Activated CD8-positive, alpha-beta T cell treated with anti-CD3 and anti-CD28 coated beads, Interleukin-2, amount 10 ng/mL, durations not matched to agents 7 days and 5 days (primary cell): ENCODE measurements around the gene WNT2. TPM values are rescaled to one million over a fixed set of nuclear protein-coding genes. Genes with fewer than 3 reads are reported as not detected.

Source experiments
- ATAC-seq: fragments of 150-1000 bp; cut with Tn5 transposase; one replicate; pipeline ENCODE4 v1.10.0; 2021; ENCODE audit warnings: moderate library complexity
- CTCF ChIA-PET: fragments of 350-600 bp; sonication (Branson Sonifier 250); formaldehyde crosslinking; loops from one replicate; lab custom pipeline; 2021; ENCODE audit warnings: antibody characterized with exemption; lab: Charles Lee
- POLR2A ChIA-PET: fragments of 350-600 bp; sonication (Branson Sonifier 250); formaldehyde crosslinking; loops from one replicate; lab custom pipeline; 2021; ENCODE audit warnings: antibody characterized with exemption; lab: Charles Lee
- DNase-seq: peaks from one replicate; pipeline ENCODE4 v3.0.0-alpha.2; 2020
- H3K27ac Mint-ChIP-seq: one replicate; pipeline ENCODE4 v1.8.0; 2021; ENCODE audit warnings: mild to moderate bottlenecking, mixed read lengths
- H3K27me3 Mint-ChIP-seq: one replicate; pipeline ENCODE4 v1.8.0; 2021; ENCODE audit warnings: low read depth, mixed read lengths
- H3K36me3 Mint-ChIP-seq: one replicate; pipeline ENCODE4 v1.8.0; 2021; ENCODE audit warnings: low read depth, mixed read lengths
- H3K4me1 Mint-ChIP-seq: one replicate; pipeline ENCODE4 v1.8.0; 2021; ENCODE audit warnings: low read depth, mixed read lengths
- H3K4me3 Mint-ChIP-seq: one replicate; pipeline ENCODE4 v1.8.0; 2021; ENCODE audit warnings: mild to moderate bottlenecking, mixed read lengths
- H3K9me3 Mint-ChIP-seq: one replicate; pipeline ENCODE4 v1.8.0; 2022; ENCODE audit warnings: mixed read lengths; ENCODE audit not compliant: insufficient read depth
- total RNA-seq, 2 experiments: library from RNA; stranded (reverse); gene quantifications; one replicate each; pipeline ENCODE4 v1.2.3, GENCODE V29; 2021

Gene WNT2
- total RNA-seq, 2 experiments from 2014 or later, result not detected

DNA sequence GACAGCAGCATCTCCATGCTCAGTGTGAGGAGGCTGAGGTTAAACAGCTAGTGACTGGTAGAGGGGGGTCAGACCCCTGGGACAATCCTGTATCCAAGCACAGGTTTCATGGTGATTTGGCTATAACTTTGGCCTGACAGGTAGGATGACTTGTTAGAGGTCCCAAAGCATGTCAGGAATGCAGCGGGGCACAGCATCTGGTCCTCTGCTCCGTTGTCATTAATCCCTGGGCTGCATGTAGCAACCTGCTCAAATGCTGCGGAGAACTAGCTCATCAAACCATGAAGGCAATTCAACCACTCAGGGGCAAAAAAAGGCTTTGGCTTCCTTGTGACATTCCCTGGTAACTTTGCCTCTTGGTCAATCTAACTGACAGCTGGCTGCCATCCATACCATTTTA, 26.8 kb downstream of the WNT2 start:
- no peaks in the 10 kb centered on the region for H3K27me3 Mint-ChIP-seq
- no peak for DNase-seq
- no peaks in the 10 kb centered on the region for H3K4me1 Mint-ChIP-seq
- ChIA-PET POLR2A (no interaction called here), CTCF (no interaction called here)
- H3K27ac Mint-ChIP-seq, result no peak overlapping the region
- no peaks in the 10 kb centered on the region for H3K36me3 Mint-ChIP-seq
- ATAC-seq, result no peak
- H3K9me3 Mint-ChIP-seq, result no peaks in the 10 kb centered on the region
- H3K4me3 Mint-ChIP-seq, result no peak overlapping the region

DNA sequence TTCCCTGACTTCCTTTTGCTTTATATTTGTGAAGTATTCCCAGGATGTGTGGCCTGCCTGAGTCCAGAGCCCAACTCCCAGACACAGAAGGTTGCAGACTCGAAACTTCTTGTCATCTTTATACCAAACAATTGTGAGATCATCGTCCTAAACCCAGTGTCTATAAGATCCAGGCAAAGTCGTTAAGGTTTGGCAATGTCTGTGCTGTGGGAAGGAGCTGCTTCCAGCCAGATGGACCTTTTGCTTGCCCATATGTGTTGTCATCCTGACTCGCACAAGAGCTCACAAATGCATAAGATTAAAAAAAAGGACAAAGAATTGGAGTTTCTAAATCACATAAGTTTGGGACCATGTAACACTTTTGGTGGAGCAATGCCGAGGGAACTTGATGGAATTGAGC, 37.0 kb downstream of the WNT2 start:
- no peak for ATAC-seq
- CTCF ChIA-PET, result no interaction called here
- no peak overlapping the region for H3K27ac Mint-ChIP-seq

DNA sequence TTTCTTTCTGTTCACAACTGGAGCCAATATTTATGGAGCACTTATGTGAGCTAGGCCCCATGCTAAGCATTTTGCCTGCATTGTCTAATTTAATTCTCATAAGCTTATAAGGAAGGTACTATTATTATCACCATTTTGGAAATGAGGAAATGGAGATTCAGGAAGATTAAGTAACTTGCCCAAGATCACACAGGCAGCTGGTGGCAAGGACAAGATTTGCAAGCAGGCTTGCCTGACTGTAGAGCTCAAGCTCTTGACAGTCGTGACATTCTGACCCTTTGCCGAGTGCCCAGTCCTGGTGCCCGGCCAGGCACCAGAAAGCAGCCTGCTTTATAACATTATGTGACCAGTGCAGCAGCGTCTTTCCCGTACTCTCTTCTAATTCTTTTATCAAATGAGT, 38.2 kb downstream of the WNT2 start:
- Mint-ChIP-seq H3K9me3 (no peaks in the 10 kb centered on the region), H3K36me3 (no peaks in the 10 kb centered on the region)

More for the DNA sequence above, 37.0 kb downstream of the WNT2 start:
- POLR2A ChIA-PET, result no interaction called here
- H3K4me1 Mint-ChIP-seq, result no peaks in the 10 kb centered on the region
- H3K36me3 Mint-ChIP-seq, result no peaks in the 10 kb centered on the region
- no peaks in the 10 kb centered on the region for H3K9me3 Mint-ChIP-seq
- peaks cover 2% of the 10 kb centered on the region for H3K27me3 Mint-ChIP-seq
- H3K4me3 Mint-ChIP-seq, result no peak overlapping the region
- DNase-seq, result no peak

DNA sequence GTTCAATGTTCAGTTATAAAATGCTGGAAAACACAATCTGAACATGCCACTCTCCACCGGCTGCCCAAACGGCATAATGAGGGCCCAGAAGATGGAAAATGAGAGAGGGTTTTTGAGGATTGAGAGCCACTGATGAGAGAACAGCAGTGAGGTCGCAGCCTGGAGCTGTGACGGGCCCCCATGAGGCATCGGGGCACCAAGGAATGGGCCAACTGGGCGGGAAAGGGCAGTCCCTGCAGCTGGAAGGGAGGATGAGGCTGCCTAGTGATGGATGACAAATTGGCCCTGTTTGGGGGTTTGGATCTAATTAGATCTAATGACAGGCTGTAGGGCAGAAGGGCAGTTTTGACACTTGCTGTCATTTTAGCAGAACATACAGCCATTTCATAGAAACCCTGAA, 39.1 kb downstream of the WNT2 start:
- Mint-ChIP-seq H3K4me3 (no peak overlapping the region), H3K27ac (no peak overlapping the region), H3K27me3 (peaks cover 2% of the 10 kb centered on the region), H3K36me3 (no peaks in the 10 kb centered on the region), H3K4me1 (no peaks in the 10 kb centered on the region), H3K9me3 (no peaks in the 10 kb centered on the region)
- ChIA-PET POLR2A (no interaction called here), CTCF (no interaction called here)
- ATAC-seq (no peak), DNase-seq (no peak)

More for the DNA sequence above, 38.2 kb downstream of the WNT2 start:
- POLR2A ChIA-PET, result no interaction called here
- Mint-ChIP-seq H3K27ac (no peak overlapping the region), H3K27me3 (peaks cover 2% of the 10 kb centered on the region), H3K4me3 (no peak overlapping the region), H3K4me1 (no peaks in the 10 kb centered on the region)
- DNase-seq, result no peak
- ATAC-seq, result no peak
- CTCF ChIA-PET, result no interaction called here

DNA sequence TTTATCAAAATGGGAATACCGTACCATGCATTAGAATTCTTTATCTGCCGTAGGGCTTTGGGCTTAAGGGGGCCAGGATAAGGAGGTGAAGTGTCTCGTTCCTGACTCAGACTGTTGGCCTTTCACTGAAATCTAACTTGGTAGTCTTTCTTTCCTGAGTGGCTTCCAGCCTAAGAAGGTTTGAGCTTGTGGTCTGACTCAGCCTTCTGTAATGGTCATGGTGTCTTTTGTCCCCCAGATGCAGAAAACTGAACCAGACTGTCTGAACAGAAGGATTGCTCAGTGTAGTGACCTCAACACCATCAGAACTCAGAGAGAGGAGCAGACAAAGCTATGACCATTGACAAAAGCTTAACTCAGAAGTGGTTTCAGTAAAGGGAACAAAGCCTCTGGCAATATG, 39.5 kb downstream of the WNT2 start:
- ATAC-seq (no peak), DNase-seq (no peak)
- no peak overlapping the region for H3K27ac Mint-ChIP-seq
- H3K4me1 Mint-ChIP-seq, result no peaks in the 10 kb centered on the region
- peaks cover 2% of the 10 kb centered on the region for H3K27me3 Mint-ChIP-seq
- POLR2A ChIA-PET, result no interaction called here
- no peaks in the 10 kb centered on the region for H3K9me3 Mint-ChIP-seq
- H3K4me3 Mint-ChIP-seq, result no peak overlapping the region
- CTCF ChIA-PET, result no interaction called here
- no peaks in the 10 kb centered on the region for H3K36me3 Mint-ChIP-seq

DNA sequence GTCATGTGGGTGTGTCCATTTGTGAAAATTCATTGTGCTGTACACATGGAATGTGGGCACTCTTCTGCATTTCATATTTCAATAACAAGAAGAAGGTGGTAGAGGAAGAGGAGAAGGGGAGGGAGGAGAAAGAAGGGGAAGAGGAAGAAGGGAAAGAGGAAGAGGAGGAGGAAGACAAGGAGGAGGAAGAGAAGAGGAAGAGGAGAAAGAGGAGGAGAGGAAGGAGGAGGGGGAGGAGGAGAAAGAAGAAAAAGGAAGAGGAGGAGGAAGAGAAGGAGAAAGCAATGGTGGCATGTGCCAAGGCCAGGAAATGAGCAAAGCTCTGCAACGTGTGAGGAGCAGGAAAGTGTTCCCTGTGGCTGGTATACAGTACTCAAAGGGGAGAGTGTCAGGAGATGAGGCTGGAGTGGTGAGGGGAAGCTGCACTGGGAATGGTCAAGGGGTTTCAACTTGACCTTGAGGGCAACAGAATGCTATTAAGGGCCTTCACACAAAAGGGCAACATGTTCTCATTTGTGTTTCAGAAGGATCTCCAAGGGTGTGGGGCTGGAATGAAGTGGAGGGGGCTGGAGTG, 40.5 kb downstream of the WNT2 start:
- Mint-ChIP-seq H3K27me3 (peaks cover 2% of the 10 kb centered on the region), H3K9me3 (no peaks in the 10 kb centered on the region)

DNA sequence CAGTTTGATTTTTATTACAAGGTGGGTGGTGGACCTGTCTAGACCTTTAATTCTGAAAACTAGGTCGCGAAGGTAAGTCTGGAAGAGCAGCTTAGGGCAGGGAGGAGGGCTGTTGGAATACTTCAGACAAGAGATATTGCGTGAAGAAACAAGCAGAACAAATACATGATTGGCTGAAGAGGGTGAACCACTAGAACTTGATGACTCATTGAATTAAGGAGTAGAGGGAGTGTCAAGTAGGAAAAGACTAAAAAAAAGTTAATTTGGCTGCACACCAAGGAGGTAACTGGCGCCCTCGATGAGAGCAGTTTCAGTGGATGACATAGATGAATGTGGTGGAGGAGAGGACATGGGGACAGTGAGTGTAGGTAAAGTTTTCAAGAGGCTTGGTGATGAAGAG, 41.3 kb downstream of the WNT2 start:
- H3K27me3 Mint-ChIP-seq, result peaks cover 2% of the 10 kb centered on the region
- H3K27ac Mint-ChIP-seq, result no peak overlapping the region
- H3K36me3 Mint-ChIP-seq, result no peaks in the 10 kb centered on the region
- DNase-seq (no peak), ATAC-seq (no peak)
- POLR2A ChIA-PET, result no interaction called here
- CTCF ChIA-PET, result no interaction called here
- no peak overlapping the region for H3K4me3 Mint-ChIP-seq
- H3K9me3 Mint-ChIP-seq, result no peaks in the 10 kb centered on the region
- H3K4me1 Mint-ChIP-seq, result no peaks in the 10 kb centered on the region

More for the DNA sequence above, 40.5 kb downstream of the WNT2 start:
- no peak for DNase-seq
- no peaks in the 10 kb centered on the region for H3K36me3 Mint-ChIP-seq
- ChIA-PET CTCF (no interaction called here), POLR2A (no interaction called here)
- ATAC-seq, result no peak
- H3K4me1 Mint-ChIP-seq, result no peaks in the 10 kb centered on the region
- no peak overlapping the region for H3K4me3 Mint-ChIP-seq
- H3K27ac Mint-ChIP-seq, result no peak overlapping the region

DNA sequence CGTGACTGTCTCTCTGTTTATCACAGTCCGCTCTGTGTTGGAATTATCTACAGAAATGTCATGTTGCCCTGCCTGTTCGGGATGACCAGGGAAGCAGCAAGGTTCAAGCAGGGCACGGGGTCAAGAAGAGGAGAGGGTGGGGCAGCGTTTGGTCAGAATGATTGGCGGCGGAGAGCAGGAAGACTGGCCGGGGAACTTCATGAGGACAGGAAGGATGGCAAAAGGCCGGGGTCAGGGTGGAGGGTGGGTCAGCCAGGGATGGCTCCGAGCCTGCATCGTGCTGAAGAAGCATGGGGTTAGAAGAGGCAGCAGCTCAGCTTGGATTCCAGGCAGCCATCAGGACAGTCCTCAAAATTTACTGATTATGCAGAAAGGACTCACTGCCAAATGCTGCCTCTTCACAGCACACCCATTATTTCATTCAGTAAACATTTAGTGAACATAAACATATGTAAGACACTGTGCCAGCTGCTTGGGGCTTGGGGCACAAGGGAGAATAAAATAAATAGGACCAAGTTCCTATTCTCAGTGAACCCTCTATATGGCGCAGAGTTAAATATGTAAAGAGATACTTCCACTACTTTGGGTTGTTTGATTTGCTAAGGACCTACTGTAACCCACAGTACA, 42.8 kb downstream of the WNT2 start:
- no peaks in the 10 kb centered on the region for H3K9me3 Mint-ChIP-seq
- H3K27ac Mint-ChIP-seq, result no peak overlapping the region
- POLR2A ChIA-PET, result no interaction called here
- H3K27me3 Mint-ChIP-seq, result peaks cover 2% of the 10 kb centered on the region
- H3K36me3 Mint-ChIP-seq, result no peaks in the 10 kb centered on the region
- no peak for DNase-seq
- no peaks in the 10 kb centered on the region for H3K4me1 Mint-ChIP-seq
- CTCF ChIA-PET, result no interaction called here
- no peak for ATAC-seq
- no peak overlapping the region for H3K4me3 Mint-ChIP-seq

DNA sequence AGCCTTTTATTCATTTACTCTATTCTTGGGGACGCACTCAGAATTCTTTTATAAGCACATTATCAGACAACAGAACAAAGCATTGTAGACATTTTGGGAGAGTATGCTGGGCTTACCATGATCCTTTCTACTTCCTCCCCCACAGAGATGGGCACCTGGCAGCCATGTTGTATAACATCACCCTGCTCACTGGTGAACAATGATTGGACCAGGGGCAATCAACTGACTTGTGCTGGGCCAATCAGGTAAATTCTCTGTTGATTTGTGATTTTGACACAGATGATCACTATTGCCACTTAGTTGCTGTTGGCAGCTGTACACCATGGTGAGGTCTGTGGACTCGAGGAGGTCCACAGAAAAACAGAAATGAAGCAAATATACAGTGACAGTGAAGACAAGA, 43.7 kb downstream of the WNT2 start:
- H3K27ac Mint-ChIP-seq, result no peak overlapping the region
- H3K4me1 Mint-ChIP-seq, result no peaks in the 10 kb centered on the region
- H3K36me3 Mint-ChIP-seq, result no peaks in the 10 kb centered on the region
- ATAC-seq (no peak), DNase-seq (no peak)
- ChIA-PET POLR2A (no interaction called here), CTCF (no interaction called here)
- H3K27me3 Mint-ChIP-seq, result peaks cover 2% of the 10 kb centered on the region
- no peaks in the 10 kb centered on the region for H3K9me3 Mint-ChIP-seq
- no peak overlapping the region for H3K4me3 Mint-ChIP-seq

DNA sequence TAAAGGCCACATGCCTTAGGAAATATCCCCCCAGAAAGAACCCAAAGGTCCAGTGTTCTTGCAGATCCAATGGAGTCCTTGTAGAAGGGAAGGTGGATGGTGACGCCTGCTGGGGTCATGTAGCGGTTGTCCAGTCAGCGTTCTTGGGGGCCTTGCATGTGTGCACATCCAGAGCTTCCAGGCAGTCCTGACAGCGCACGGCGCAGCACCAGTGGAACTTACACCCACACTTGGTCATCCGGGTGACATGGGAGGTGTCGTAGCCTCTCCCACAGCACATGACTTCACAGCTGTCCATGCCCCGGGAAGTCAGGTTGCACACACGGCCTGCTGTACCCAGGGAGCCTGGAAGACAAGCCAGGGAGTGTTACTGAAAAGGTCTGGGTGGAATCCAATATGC, 44.8 kb downstream of the WNT2 start:
- Mint-ChIP-seq H3K27me3 (peaks cover 2% of the 10 kb centered on the region), H3K27ac (no peak overlapping the region), H3K4me3 (no peak overlapping the region), H3K4me1 (no peaks in the 10 kb centered on the region), H3K9me3 (no peaks in the 10 kb centered on the region), H3K36me3 (no peaks in the 10 kb centered on the region)
- POLR2A ChIA-PET, result no interaction called here
- no peak for ATAC-seq
- no peak for DNase-seq
- CTCF ChIA-PET, result no interaction called here

DNA sequence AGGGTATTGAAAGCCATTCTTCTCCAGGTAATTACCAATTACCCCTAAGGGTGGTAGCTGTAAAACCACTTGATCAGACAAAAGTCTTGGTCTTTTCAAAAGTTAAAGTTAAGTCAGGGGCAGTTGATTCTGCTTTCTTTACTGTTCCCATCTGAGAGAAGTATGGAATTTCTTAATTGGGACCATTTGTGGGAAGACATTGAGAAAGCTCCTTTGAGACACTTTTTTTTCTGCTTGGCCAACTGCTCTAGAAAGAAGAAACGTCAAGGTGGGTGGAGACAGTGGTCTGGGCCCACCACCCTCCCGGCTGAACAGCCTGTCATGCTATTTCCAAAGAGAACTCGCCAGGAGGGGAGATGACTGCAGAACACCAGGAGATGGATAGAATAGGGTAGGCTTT, 45.3 kb downstream of the WNT2 start:
- H3K27me3 Mint-ChIP-seq, result peaks cover 4% of the 10 kb centered on the region
- H3K9me3 Mint-ChIP-seq, result no peaks in the 10 kb centered on the region
- H3K36me3 Mint-ChIP-seq, result no peaks in the 10 kb centered on the region
- no peak overlapping the region for H3K4me3 Mint-ChIP-seq
- ATAC-seq (no peak), DNase-seq (no peak)
- CTCF ChIA-PET, result no interaction called here
- POLR2A ChIA-PET, result no interaction called here
- no peaks in the 10 kb centered on the region for H3K4me1 Mint-ChIP-seq
- H3K27ac Mint-ChIP-seq, result no peak overlapping the region

DNA sequence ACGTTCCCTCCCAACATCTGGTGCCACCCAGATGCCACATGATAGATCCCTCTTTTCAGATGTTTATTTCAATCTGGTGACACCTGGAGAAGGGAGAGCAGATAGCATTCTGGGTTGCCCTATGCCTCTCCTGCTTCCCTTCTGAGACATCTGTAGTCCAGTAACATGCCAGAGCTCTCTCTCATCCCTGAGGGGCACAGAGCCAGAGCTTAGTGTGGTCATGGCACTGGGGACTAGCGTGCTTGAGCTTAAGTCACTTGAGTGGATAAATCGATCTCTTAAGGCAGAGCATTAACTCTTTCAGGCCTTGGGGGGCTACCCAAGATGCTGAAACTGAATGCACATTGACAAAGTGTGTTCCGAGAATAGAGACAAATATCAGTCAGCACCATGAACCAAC, 47.9 kb downstream of the WNT2 start:
- ATAC-seq (no peak), DNase-seq (no peak)
- Mint-ChIP-seq H3K36me3 (no peaks in the 10 kb centered on the region), H3K4me1 (no peaks in the 10 kb centered on the region), H3K9me3 (no peaks in the 10 kb centered on the region), H3K27ac (no peak overlapping the region), H3K4me3 (no peak overlapping the region), H3K27me3 (peaks cover 1% of the 10 kb centered on the region)
- ChIA-PET POLR2A (no interaction called here), CTCF (no interaction called here)

DNA sequence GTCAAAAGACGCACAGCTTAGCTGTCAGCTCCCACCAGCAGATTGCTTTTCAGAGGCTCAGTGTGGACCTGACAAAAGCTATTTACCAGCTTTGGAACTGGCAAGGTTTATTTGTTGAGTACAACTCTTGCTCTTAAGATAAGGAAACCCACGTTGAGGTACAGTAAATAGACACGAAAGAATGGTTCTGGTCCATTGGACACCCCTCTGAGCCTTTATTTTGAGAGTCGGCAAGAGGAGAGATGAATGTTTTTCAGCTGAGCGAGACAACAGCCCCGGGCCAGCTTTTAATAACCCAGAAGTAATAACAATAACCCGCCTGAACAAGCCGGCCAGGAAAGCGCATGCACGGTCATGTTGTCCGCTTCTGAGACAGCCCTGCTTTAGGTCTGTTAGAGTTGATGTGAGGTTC, 49.0 kb downstream of the WNT2 start:
- no peak for ATAC-seq
- ChIA-PET POLR2A (no interaction called here), CTCF (no interaction called here)
- no peaks in the 10 kb centered on the region for H3K4me1 Mint-ChIP-seq
- H3K9me3 Mint-ChIP-seq, result no peaks in the 10 kb centered on the region
- no peak overlapping the region for H3K4me3 Mint-ChIP-seq
- DNase-seq, result no peak
- no peaks in the 10 kb centered on the region for H3K36me3 Mint-ChIP-seq
- H3K27me3 Mint-ChIP-seq, result peaks cover 1% of the 10 kb centered on the region
- H3K27ac Mint-ChIP-seq, result no peak overlapping the region
